Stimulated activated CD8-positive, alpha-beta memory T cell treated with anti-CD3 and anti-CD28 coated beads, Interleukin-12 subunit alpha, Interleukin-12 subunit beta, amount 100 ng/mL, for 24 hours (primary cell): ENCODE measurements around the gene LGALS9C.
"Not testable (repeated sequence)": the region's sequence is repeated elsewhere in the genome, so short reads cannot be mapped to it uniquely, and the experiment has no call there.

ENCODE experiments used
- DNase-seq: peaks from one replicate; pipeline ENCODE4 v3.0.0-alpha.2; 2020; ENCODE audit errors: extremely low read depth

LGALS9C gene

DNA sequence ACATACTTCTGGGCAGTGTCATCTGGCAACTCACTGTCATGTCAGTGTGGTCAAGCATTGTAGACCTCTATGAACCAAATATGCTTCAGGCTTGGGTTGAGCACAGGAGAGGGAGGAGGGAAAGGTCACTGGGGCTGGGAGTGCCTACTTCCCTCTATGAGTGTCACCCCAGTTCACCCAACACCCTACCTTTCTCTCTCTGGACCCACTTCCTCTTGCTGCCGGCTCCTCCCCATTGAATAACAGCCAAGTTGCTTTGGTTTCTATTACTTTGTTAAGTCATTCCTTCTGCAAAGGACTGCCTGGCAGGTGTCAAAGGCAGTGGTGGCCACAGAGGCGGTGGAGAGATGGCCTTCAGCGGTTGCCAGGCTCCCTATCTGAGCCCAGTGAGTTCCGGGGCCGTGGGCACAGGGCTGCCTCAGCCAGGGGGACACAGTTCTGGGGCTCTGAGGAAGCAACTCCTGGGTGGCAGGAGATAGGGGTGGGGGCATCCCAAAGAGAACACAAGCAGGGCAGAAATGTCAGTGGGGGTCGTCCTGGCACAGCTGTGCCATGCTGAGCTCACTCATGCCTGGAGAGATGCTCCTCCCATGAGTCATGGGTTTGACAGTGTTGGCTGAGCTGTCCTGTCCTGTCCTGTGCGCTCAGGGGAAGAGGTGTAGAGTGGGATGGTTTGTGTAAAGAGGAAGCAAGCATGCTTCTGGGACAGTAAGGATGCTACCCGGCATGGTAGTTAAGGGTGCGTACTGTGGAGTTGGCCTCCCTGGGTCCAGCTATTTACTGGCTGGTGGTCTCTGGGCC lies at the start of gene LGALS9C:
LGALS9C (plus strand) TSS at position 282 of the 801 bp plus-strand sequence; CDS start at position 348, 66 bp downstream.
- not testable (repeated sequence) for DNase-seq

DNA sequence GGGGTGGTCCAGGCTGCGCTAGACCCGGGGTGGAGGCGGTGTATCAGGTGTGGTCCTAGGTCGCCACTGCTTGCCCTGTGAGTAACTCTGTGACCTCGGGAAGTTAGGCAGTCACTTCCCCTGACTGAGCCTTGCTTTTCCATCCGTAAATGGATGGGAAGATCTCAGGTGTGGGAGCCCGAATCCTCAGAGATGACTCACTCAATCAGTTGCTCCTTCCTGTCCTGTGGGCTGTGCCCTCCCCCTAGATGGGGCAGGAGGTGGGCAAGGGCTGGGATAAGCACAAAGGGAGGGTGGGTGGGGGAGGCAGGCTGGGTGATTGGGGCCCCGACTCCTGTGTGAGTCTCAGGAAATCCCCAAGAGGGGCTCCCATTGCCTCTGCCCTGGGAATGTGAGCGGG lies 44.4 kb upstream of the LGALS9C start:
- not testable (repeated sequence) for DNase-seq

DNA sequence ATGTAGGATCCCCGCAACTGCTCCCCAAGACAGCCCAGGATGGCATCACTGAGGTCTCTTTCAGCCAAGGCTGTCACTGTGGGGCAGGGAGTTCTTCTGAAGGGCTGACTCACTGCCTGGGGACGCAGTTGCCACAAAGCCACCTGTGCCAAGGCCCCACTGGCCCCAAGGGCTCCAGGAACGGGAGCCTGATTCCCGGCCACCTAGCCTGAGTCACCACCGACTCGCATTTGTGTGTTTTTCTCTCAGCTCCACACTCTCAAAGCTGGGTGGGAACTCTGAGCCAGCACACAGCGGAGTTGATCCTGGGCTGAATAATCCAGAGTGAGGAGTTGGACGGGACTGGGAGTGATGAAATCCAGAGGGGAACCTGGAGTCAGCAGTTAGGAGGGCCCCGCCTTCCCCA lies 37.1 kb upstream of the LGALS9C start:
- not testable (repeated sequence) for DNase-seq

DNA sequence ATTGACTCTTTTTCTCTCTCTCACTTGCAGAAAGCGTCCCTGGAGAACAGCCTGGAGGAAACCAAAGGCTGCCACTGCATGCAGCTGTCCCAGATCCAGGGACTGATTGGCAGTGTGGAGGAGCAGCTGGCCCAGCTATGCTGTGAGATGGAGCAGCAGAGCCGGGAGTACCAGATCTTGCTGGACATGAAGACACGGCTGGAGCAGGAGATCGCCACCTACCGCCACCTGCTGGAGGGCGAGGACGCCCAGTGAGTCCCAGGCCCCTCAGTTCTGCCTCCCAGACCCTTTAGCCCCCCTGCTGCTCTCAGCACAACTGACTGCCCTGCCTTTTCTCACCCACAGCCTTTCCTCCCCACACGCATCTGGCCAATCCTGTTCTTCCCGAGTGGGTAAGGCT lies 34.5 kb upstream of the LGALS9C start:
- not testable (repeated sequence) for DNase-seq

DNA sequence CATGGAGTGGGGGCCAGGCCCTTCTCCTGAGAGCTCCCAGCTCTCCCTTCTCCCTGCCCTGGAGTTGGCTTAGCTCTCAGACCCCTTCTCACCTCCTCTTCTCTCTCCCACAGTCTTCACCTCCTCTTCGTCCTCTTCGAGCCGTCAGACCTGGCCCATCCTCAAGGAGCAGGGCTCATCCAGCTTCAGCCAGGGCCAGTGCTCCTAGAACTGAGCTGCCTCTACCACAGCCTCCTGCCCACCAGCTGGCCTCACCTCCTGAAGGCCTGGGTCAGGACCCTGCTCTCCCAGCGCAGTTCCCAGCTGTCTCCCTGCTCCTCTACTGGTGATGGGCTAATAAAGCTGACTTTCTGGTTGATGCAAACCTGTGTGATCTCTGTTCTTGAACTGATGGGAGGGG lies 34.1 kb upstream of the LGALS9C start:
- not testable (repeated sequence) for DNase-seq

DNA sequence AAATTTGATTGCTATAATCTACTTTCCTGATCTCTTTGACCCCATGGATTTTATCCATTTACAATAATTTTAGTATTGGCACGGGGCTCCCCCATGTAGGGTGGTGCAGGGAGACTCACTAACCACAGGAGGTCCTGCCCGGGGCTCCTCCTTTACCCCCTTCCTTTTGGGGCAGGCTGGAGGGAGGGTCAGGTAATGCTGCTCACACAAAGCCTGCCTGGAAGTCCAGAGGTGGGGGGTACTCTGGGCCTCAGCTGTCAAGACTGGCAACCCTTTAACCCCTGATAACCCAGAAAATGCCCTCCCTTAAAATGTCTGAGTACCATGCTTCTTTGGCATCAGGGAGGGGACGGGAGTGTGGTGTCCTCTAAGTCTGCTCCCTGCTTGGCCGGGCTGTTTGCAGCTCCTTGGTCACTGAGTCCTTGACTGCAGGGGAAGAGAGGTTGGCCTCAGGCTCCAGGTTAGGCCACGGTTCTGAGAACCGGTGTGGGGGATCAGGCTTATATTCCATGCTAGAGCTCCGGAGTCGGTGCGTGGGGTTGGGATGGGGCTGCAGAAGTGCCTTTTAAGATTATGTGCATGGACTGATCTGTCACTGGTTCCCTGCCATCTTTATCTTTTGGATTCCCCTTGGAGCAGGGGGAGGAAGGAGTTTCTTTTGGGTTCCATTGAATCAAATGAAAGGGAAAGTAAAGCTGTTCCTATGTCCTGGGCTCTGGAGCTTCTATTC lies 28.9 kb upstream of the LGALS9C start:
- DNase-seq: not testable (repeated sequence)

DNA sequence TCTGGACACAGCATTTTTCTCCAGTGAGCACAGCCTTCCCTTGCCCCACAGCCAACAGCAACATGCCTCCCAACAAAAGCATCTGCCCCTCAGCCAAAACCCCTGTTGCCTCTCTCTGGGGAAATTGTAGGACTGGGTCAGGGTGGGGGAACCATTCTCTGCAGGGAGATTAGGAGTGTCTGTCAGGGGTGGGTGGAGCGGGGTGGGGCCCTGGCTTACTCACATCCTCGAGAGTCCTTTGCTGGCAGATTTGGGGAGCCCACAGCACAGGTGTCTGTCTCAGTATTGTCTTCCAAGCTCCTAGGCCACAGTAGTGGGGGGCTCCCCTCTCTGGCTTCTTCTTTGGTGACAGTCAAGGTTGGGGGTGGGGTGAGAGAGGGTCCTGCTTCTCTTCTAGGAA lies 28.3 kb upstream of the LGALS9C start:
- DNase-seq: not testable (repeated sequence)

DNA sequence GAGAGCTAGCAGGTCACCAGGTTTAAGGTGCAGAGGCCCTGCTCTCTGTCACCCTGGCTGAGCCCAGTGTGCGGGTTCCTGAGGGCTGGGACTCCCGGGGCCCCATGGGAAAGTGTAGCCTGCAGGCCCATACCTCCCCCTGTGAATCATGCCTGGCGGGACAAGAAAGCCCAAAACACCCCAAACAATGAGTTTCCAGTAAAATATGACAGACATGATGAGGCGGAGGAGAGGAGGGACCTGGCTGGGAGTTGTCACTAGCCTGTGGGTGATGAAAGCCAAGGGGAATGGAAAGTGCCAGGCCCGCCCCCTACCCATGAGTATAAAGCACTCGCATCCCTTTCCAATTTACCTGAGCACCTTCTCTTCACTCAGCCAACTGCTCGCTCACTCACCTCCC lies 26.8 kb upstream of the LGALS9C start:
- not testable (repeated sequence) for DNase-seq

DNA sequence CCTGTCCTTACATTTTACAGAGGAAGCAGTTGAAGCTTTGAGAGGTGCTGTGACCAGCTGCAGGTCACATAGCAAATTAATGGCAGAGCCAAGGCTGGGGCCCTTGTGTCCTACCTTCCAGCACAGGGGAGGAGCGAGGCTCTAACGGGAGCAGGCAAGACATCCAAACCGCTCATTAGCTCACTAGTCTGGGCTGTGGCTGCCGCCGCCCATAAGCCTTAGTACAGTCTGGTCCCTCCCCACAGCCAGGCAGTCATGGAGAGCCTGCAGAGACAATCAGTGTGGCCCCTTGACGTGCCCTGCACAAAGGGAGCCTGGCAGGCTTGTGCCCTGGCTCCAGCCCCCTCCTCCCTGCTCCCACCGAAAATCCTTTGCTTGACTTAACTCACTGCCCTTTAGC lies 25.6 kb upstream of the LGALS9C start:
- DNase-seq: not testable (repeated sequence)

DNA sequence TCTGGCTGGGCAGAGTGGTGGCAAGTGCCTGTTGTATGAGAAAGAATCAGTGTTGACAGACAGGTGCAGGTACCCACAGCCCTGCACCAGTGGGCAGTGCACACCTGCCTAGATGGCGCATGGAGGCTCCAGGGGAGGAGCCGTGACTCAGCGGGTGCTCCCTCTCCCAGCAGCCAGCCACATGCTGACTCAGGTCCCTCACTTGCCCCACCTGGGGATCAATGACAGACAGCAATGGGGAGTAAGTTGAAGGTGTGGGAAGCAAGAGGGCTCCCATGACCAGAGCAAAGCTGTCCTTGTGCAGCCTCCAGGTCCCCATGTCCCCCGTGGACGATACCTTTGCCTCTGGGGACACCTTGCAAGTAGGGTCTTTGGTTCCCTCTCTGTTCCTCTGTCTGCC lies 24.6 kb upstream of the LGALS9C start:
- DNase-seq: not testable (repeated sequence)

DNA sequence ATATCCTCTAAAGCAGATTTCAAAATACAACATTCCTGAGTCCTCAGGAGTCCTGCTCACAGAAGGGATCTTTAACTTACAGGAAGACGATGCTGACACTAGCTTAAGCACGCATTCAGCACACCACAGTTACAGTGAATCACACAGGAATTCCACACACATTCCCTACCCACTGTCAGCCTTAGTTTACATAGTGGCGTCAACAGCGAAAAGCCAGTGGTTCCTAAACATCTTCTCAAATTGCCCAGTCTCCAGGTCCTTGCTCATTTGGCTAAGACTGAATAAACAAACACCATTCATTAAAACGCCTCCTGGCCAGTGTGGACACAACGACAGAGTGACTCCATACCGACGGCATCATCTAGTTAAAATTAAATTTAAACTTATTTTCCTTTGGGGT lies 17.6 kb upstream of the LGALS9C start:
- DNase-seq: not testable (repeated sequence)

DNA sequence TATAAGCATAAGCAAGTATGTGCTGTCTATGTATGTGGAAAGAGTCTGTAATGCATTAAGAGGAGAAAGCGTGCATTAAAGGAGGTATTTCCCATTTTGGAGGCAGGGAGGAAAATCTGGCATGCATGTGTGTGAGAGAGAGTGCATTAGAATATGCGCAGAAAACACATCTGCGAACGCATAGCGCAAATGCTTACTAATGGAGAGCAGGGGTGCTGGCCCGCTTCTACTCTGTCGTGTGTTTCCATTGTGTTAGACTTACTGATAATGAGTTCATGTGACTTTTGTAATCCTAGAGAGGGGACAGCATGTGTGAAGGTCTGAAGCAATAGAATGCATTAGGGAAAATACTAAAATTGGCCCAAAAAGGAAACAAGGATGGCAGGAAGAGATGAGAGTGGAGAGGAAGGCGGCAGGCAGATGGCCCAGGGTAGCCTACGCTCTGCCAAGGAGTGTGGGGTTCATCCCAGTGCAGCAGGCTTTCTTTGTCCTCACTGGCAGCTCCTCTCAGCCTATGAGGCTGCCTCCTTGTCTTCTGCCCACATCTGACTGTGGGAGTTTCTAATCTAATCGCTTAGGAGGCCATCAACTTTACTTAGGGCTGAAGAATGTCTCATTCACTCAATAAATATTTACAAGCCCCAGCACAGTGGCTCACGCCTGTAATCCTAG lies 12.6 kb upstream of the LGALS9C start:
- not testable (repeated sequence) for DNase-seq

DNA sequence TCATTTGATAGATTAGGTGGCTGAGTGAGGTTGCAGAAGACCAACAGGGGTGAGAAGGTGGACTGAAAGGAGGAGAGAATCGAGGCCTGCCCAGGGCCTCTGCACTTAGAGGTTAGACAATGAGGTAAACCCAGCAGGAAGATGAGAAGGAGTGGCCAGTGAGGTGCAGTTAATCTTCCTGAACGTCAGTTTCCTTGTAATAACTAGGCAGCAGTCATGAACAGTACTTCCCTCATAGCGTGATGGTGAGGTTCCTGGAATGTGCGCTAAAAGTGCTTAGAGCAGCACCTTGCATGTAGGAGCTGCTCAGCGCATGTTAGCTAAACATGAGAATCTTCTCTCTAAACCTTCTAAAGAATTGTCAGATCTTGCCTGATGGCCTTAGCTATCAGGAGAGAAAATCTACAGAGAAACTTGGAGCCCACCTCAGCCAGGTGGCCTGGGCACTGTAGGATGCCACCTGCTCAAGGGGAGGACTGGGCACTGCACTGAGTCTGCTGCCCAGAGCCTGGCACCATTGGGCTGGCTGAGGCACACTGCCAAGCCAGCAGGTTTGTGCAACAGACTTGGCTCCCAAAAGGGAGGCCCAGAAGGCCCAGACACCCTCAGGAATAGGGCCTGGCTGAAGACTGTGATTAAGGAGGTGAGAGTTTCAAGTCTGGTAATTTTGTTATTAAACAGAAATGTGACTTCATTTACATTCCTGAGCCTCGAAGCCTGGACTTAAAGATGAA lies 10.2 kb upstream of the LGALS9C start:
- not testable (repeated sequence) for DNase-seq

DNA sequence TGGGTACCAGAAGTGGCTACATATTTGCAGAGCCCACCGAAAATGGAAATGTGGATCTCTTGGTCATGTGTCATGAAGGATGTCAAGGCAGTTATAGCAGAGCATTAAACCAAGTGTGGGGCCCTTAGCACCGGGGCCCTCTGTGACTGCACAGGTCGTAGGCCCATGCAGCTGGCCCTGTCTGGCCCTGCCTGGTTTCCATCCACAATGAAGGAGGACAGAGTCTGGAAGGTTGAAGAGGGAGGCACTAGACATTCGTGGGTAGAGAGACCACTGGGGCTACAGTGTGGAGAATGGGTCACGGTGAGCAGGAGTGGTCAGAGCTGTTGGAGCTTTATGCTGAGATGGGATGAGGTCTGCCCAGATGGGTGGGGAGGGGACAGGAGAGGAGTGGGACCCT lies 9.6 kb upstream of the LGALS9C start:
- not testable (repeated sequence) for DNase-seq

DNA sequence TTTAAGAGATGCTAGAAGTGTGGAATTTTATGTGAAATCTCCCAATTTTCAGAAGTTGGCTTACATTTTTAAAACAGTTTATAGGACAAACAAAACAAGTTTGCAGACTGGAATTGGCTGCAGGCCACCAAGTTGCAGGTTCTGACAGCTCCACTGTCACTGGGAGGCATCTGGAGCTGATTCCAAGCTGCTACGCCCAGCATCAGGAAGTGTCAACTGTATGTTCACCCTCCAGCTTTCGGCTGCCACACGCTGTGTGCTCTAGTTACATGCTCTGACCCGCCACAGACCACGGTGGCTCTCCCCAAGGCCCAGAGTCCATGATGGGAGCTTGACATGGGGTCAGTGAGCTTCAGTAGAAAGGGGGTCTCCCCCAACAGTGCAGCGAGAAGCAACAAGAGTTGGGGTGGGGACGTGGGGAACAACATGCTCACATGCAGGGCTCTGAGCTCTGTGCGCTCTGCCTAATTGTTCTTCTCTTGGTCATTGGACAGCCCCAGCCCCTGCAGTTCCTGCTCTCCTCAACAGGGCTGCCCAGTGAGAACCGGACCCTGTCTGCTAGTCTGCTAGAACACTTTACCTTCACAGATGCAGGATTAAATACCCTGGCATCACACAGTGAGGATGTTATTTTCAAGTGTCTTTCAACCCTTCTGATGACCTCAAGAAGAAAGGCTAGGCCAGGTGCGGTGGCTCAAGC lies 8.0 kb upstream of the LGALS9C start:
- not testable (repeated sequence) for DNase-seq

DNA sequence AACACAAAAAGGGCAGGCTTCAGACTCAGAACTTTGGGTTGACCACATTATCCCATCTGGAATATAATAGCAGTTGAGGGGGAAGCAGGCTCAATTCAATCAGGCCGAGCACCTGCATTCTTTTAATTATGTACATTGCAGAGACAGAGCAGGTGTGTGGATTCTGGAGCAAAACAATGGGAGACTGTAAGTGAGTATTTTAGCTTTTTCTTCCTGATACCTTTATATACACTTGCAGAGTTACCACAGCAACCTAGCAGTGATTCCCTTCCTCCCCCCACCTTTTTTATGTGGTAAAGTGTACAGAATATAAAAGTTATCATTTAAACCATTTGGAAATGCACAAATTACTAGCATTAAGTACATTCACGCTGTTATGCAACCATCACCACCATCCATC lies 6.8 kb upstream of the LGALS9C start:
- DNase-seq: not testable (repeated sequence)

DNA sequence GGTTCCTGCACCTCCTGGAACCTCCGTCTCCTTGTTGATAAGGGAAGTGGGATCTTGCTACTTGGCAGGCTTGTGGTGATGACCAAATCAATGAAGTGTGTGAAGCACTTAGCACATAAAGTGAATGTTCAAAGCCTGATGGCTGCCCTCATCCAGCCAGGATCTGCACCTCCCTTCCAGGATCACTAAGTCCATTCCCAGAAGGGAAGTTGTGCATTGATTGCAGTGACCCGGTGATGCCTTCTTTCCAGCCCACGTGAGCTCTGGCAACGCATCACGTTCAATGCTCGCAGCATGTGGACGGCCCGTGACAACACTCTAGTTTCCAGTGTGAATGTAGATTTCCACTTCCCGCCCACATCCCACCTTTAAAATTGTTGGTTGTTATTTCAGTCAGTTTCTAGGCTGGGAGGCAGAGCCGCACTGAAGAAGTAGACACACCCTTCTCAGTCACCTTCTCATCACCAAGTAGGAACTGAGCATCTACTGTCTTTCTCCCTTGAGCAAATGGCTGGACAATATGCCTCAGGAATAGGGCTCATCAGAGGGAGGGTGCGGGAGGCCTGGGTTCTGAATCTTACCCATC lies 6.2 kb upstream of the LGALS9C start:
- not testable (repeated sequence) for DNase-seq

DNA sequence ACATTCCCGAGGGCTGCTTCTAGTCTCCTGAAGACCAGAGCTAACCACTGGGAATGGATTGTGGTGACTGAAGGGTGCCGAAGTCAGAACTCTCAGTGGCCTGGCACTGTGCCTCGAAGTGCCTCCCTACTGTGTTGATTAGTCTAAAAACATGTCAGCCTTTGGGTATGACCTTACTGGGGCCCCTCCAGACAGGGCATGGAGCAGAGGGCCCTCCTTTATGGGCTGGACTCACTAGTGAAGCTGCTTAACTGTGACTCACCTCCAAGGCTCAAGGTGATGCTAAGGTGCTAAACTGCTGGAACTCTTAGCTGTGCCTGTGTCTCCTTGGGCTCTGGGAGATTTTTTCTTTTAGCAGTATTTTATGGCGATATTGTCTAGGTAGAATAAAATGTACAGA lies 2.6 kb upstream of the LGALS9C start:
- DNase-seq: not testable (repeated sequence)

DNA sequence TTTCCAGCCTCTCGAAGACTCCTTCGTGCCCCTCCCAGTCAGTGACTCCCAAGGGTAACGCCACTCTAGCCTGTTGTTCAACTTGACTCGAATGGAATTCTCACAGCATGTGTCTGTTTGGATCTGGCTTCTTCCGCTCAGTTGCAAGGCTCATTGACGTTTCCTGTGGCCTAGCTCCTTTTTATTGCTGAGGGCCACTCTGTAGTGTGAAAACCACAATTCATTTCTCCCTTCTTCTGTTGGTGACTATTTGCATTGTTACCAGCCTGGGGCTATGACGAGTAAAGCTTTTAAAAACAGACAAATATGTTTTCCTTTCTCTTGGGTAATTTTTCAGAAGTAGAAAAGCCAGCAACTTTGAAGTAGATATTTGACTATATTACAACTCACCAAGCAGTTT lies 1.8 kb upstream of the LGALS9C start:
- not testable (repeated sequence) for DNase-seq

DNA sequence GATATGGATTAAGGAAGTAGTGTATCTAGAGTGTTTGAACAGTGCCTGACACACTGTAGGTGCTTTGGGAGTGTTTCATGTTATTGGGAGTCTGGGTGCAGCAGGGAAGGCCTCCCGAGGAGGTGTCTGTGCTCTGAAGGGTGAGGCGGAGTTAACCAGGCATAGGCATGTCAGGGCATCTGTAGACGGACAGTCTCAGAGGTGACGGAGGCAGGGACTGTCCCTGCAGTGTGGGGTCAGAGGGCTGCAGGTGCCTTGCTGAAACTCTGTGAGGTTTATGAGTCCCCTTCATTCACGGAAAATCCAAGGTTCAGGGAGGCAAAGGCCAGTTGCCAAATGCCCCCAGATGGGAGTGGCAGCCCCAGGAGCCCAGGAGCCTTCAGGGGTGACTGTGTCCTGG lies 778 bp downstream of the LGALS9C start:
- not testable (repeated sequence) for DNase-seq

DNA sequence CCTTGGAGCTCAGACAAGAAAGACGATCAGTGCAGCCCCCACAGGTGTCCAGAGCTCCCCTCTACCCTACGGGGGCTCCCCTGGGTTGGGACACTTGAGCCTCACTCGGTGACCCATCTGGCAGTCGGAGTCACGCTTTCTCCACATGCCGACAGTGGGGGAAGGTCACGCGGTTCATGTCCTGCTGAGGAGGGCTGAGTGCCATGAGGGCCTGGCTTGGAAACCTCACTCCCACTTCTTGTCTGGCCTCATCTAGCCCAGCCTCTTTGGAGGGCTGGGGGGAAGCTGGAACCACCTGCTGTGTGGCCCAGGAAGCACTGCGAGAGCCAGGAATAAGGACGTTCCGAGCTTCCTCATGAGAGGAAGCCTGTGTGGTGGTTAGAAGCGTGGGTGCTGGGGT lies 1.8 kb downstream of the LGALS9C start:
- not testable (repeated sequence) for DNase-seq
